ENCODE data around the gene ZNF77.
A peak's percentile ranks its signal among the peaks of the same experiment; 100 is the strongest.
"Not testable (repeated sequence)": the region's sequence is repeated elsewhere in the genome, so short reads cannot be mapped to it uniquely, and the experiment has no call there.

The ZNF77 gene

DNA sequence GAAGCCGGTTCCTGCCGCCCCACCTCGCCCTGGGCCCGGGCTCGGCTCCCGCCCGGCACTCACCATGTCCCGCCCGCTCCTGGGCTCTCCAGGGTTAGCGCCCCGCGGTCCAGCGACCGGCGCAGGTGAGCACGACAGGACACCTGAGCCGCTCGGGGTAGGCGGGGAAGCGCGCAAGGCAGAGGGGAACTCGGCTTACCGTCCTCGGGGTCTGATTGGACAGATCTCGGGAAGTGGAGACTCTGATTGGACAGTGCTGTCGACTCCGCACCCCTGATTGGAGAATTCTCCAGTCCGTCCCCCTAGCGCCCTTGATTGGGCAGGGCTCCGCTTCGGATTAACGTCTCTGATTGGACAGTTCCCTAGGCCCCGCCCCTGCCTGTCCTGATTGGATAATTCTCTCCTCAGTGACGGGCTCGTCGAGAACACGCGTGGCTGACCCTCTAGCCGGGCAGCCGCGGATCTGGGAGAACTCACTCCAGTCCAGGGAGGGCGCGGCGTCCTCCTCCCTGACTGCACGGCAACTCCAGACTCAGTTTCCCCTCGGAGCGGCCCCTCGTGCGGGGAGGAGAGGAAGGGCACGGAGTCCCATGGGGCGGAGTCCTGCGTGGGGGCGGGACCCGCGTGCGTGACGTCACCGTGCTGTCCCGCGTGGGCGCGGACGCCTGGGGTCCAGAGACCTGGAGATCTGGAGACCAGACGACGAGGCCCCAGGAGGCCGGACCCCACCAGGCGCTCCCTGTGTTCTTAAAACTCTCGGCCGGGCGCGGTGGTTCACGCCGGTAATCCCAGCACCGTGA lies at the start of gene ZNF77:
ZNF77 (minus strand) TSS at position 197 of the 800 bp plus-strand sequence; CDS start at position 66, 131 bp downstream.
- peak; percentile 82 to 99 (median 96) for DNase-seq

DNA sequence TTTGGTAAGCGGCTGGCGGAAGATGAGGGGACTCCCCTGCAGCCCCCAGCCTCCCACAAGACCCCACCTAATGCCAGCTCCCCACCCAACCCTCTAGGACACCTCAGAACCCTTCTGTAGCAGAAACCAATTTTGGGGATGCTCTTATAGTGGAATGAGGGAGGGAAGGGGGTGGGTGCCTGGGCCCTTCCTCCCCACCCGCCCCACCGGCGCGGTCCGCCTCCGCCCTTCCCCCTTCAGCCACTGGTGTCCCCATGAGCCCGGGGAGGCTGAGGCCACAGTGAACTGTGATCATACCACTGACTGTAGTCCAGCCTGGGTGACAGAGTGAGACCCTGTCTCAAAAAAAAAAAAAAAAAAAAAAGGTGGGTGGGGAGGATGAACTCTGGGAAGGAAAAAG lies 48.8 kb upstream of the ZNF77 start:
- DNase-seq, result no peak

DNA sequence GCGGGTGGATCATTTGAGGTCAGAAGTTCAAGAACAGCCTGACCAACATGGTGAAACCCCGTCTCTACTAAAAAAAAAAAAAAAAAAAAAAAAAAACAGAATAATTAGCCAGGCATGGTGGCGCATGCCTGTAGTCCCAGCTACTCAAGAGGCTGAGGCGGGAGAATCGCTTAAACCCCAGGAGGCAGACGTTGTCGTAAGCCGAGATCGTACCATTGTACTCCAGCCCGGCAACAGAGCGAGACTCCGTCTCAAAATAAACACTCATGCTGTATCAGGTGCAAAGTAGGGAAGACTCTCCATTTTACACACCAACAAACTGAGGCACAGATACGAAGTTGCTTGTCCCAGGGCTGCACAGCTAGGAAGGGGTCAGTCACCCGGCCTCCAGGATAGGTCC lies 48.2 kb upstream of the ZNF77 start:
- no peak for DNase-seq

DNA sequence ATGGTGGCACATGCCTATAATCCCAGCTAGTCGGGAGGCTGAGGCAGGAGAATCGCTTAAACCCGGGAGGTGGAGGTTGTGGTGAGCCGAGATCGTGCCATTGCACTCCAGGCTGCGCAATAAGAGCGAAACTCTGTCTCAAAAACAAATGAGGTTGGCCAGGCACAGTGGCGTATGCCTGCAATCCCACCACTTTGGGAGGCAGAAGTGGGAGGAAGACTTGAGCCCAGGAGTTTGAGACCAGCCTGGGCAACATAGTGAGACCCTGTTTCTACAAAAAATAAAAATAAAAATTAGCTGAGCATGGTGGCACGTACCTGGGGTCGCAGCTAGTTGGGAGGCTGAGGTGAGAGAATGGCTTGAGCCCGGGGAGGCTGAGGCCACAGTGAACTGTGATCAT lies 47.6 kb upstream of the ZNF77 start:
- DNase-seq, result not testable (repeated sequence)

DNA sequence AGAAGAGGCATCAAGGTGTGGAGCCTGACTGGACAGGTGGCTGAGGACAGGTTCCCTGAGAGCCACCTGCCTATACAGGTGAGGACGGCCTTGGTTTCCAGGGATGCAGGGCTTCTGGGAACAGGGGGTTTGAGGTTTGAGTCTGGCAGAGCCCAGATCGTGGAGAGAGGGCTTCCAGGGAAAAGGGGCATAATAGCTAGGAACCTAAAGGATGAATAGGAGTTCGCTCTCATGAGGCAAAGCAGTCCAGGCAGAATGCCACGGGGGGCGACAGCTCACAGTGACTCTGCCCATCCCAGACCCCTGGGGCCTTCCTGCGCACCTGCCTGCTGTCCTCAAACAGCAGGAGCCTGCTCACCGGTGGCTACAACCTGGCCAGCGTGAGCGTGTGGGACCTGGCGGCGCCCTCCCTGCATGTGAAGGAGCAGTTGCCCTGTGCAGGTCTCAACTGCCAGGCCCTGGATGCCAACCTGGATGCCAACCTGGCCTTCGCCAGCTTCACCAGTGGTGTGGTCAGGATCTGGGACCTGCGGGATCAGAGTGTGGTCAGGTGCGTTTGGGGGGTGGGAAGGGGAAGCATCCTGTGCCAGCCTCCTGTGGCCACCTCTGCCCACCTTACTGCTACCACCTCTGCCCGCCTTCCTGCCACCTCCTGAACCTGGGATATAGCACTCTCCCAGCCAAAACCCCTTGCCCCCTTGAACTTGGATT lies 44.6 kb upstream of the ZNF77 start:
- no peak for DNase-seq

DNA sequence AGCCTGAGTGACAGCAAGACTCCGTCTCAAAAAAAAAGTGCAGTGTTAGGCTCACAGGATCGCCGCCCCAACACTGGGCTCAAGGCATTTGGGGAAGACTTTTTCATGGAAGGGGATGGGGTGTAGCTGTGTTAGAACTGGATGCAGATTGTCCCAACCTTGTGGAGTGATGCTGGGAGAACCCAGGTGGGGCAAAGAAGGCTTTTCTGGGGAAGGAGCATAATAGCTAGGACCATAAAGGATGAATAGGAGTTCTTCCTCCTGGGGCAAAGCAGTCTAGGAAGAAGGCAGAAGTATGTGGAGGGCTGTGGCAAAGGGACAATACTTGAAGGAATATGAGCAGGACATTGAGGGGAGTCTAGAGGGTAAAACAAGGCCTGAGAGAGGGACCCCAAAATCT lies 43.8 kb upstream of the ZNF77 start:
- DNase-seq, result no peak

DNA sequence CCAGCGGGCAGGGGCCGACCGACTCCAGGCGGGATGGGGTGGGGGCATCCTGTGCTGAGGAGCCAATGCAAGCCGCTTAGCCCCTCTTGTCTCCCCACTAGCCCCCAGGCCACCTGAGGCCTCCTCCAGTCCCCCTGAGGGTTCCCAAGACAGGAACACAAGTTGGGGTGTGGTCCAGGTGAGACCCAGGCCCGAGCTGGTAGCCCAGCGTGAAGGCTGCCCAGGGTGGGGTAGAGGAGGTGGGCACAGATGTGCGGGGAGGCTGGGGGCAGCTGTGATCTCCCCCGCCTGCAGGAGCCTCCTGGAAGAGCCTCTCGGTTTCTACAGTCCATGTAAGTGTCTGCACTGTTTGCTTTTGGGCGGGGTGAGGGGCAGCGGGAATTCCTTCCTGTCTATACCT lies 43.0 kb upstream of the ZNF77 start:
- no peak for DNase-seq

DNA sequence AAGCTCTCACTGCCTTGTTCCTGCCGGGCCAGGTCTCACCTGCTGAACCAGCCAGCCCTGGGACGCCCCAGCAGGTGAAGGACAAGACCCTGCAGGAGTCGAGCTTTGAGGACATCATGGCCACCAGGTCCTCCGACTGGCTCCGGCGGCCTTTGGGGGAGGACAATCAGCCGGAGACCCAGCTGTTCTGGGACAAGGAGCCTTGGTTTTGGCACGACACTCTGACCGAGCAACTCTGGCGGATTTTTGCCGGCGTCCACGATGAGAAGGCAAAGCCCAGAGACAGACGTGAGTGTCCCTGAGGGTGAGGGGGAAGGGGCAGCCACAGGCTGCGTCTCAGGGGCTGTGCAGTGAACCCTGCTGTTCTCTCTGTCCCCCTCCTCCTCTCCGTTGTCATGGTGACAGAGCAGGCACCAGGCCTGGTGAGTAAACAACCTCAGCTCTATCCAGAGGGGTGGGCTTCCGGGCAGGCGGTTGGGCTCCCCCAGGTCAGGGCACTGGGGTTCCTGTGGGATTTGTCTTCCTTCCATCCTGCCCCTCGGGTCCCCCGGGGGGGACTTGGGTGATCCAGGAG lies 42.3 kb upstream of the ZNF77 start:
- peak in 2 of 56 donors; percentile 3 to 29 for DNase-seq

DNA sequence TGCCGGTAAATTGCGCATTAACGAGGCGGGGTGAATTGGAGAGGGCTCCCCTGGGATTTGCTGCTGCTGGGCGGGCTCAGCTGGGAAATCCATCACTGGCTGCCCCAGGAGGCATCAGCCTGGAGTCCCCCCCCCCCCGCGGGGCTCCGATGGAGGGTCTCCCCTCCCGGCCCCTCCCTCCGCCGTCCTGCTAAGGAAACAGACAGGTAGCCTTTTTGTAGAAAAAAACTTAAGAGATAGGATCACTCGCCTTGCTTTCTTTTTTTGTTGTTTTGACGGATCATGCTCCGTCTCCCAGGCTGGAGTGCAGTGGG lies 39.4 kb upstream of the ZNF77 start:
- DNase-seq, result peak in 1 of 56 donors; percentile 50

DNA sequence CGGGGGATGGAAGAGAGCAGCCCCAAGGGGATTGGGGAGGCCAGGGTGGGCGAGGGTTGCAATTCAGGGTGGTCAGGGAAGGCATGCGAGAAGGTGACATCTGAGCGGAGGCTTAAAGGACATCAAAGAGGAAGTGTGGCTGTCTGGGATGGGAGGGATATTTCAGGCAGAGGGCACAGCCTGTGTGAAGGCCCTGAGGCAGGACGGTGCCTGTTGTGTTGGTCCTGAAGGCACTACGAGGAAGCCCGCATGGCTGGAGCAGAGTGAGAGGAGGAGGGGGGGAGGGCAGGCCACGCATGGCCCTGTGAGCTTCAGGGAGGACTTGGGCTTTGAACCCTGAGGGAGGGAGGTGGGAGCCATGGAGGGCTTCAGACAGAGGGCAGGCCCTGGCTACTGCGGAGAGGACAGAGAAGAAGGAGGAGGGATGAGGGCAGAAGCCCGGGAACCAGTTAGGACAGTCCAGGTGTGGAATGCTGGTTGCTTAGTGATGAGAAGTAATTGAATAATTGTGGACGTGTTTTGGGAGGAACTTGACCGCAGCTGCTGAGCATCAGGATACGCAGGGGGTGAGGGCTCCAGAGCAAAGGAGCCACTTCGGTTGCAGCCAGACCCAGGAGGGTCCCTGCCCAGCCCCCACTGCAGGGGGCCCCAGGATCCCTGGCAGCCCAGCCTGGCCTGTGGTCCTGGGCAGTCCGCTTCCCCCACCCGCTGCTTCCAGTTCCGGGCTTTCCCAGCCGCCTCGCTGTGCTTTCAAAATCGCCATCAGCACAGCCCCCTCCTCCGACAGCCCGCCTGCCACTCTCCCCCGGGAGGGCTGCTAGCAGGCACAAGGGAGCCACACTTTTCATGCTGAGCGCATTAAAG lies 38.8 kb upstream of the ZNF77 start:
- DNase-seq, result peak in 44 of 56 donors; percentile 5 to 66 (median 32)

DNA sequence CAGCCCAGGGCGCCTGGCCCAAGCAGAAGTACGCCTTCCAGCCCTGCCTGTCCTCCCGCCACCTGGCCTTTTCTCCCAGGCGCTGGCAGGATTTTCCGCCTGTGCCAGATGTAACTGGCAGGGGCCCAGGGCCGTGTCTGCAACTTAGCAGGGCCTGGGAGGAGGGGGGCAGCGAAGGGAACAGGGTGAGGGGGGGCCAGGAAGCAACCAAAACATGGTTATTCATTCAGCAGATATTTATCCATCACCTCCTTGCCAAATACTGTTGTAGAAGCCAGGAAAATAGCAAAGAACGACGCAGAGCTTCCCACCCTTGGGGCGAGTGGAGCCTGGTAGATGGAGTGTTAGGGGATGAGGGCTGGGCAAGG lies 38.2 kb upstream of the ZNF77 start:
- DNase-seq, result peak in 49 of 56 donors; percentile 3 to 74 (median 43)

DNA sequence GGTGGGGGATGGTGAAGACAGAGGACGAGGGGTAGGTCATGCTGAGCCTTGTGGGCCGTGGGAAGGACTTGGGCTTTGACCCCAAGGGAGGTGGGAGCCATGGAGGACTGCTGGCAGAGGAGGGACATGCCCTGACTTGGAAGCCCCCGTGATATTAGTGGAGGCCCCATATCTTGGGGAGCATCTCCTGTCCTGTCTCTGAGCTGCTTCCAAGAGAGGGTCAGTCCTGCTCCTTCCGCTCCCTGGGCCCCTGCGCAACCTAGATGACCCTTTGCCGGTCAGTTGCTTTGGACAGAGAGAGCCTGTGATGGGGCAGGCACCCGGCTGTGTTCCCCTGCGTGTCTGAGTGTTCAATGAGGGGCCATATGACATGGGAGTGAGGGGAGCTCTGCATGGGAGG lies 37.8 kb upstream of the ZNF77 start:
- no peak for DNase-seq

DNA sequence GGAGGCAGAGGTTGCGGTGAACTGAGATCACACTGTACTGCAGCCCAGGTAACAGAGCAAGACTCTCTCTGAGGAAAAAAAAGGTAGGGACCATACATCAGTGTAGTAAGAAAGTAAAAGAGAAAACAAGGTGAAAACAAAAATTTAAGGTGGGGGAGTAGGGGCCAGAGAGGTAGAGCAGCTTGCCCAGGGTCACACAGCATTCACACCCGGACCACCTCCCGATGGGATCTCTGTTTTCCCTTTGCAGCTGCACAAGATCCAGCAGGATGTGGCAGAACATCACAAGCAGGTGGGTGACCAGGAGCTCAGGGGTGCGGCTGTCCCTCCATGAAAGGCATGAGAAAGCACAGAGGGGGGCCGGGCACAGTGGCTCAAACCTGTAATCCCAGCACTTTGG lies 37.1 kb upstream of the ZNF77 start:
- no peak for DNase-seq

DNA sequence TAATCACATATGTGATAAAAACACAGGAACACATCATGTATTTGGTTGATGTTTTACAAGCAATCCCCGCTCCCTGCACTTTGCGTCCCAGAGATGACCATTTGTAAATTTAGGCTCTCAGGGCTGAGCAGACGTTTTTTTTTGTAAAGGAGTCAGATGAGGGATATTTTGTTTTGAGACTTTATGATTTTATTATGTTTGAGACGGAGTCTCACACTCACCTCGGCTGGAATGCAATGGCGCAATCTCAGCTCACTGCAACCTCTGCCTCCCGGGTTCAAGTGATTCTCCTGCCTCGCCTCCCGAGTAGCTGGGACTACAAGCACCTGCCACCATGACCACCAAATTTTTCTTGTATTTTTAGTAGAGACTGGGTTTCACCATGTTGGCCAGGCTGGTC lies 34.0 kb upstream of the ZNF77 start:
- no peak for DNase-seq

DNA sequence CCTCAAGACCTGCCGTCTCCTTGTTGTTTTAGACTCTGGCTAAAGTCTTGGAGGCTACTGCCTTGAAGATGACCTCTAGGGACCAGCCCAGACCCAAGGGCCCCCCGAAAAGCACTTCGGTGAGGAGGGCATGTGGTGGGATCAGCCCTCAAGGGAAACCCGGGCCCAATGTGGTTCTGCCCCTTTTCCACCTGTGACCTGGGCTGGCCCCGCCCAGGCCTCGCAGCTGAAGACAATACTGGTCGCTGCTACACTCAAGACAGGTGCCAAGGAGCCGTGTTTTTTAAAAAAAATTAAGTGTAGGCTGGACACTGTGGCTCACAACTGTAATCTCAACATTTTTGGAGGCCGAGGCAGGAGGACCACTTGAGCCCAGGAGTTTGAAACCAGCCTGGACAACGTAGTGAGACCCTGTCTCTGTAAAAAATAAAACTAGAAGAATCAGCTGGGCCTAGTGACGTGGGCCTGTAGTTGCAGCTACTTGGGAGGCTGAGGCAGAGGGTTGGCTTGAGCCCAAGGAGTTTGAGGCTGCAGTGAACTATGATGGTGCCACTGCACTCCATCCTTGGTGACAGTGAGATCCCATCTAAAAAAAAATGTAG lies 33.5 kb upstream of the ZNF77 start:
- no peak for DNase-seq

DNA sequence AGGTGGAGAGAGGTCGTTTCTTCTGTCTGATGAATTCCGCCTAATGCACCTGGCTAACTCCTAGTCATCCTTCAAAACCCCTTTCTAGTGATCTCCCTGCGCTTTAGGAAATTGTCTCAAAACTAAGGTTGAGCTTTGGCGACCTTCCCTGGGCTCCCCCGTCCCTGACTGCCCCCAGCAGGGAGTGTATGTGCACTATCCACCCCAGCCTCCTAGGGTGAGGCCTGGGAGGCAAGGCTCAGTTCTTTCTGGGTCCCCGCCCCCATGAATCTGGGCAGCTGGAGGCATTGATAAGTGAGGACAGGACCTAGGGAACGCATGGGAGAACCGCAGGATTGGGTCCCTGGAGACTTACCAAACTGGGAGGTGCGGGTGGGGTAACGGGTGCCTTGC lies 33.0 kb upstream of the ZNF77 start:
- DNase-seq, result no peak

DNA sequence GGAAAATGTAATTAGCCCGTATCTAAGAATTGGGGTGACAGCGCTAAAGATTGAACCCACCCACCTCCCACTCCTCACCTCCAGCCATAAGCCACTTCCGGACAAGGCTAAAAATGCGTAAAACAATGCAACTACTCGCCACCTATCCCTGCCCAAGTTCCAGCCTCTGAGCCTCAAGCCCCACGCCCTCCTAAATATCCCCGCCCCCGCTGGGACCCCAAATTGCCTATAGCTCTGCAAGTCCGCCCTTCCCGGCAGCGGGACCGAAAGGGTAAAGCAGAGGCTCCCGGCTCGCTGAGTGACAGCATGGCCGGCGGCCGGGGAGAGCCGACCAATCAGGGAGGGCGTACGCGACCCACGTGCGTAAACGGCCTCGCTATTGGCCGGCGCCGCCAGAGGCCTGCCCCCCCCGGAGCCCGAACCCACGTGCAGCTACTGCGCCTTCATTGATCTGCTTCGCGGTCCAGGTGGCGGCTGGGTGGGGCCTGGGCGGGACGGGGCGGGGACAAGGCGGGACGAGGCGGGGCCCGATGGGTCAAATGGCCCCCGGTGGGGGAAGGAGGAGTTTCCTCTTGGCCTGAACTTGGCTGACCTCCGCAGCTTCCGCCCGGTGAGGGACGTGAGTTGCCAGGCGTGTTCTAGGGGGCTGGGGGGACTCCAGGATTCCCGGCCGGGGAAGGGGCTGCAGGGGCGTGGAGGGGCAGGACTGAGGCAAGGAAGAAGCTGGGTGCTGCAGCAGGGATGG lies 32.4 kb upstream of the ZNF77 start, which contains the start of gene TLE6:
TLE6 (plus strand) TSS at position 564 of the 745 bp plus-strand sequence. CDS start 670 bp downstream, outside the sequence.
- peak in 55 of 56 donors; percentile 39 to 97 (median 87) for DNase-seq

DNA sequence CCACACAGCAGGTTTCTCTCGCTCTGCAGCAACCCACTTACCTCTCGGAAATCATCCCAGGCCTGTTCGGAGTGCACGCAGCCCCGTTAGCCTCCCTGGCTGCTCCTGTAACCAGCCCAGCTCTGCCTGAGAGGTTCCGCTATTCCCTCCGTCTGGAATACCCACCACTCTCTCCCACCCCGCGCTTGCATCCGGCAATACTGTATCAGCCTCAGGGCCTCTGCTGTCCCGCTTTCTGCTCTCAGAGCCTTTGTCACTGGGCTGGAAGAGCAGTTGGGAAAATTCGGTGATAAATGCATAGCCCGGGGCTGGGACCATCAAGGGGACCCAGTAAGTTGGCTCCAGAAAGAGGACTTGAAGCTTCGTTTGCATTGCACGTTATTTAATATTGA lies 31.8 kb upstream of the ZNF77 start:
- no peak for DNase-seq

DNA sequence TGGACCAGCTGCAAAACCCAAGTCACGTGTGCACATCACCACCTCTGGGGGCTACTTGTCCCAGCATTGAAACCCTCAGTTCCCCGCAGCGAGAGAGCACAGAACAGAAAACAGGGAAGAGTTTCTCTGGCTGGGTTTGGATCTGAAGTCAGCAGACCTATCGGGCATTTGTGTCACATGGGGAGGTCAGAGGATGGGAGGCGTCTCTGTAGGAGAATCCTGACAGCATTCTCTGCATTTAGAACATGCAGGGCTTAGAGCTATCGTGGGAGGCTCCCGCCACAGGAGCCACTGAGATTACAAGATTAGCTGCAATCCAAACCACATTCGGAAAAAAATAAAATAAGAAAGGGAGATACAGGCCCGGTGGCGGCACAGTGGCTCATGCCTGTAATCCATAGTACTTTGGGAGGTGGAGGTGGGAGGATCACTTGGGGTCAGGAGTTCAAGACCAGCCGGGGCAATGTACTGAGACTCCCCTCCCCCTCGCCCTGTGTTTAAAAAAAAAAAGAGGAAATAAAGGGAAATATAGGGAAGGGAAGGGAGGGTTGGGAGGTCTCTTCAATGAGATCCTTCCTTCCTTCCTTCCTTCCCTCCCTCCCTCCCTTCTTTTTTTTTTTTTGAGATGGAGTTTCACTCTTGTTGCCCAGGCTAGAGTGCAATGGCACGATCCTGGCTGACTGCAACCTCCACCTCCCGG lies 29.7 kb upstream of the ZNF77 start:
- peak in 5 of 56 donors; percentile 1 to 19 (median 10) for DNase-seq

DNA sequence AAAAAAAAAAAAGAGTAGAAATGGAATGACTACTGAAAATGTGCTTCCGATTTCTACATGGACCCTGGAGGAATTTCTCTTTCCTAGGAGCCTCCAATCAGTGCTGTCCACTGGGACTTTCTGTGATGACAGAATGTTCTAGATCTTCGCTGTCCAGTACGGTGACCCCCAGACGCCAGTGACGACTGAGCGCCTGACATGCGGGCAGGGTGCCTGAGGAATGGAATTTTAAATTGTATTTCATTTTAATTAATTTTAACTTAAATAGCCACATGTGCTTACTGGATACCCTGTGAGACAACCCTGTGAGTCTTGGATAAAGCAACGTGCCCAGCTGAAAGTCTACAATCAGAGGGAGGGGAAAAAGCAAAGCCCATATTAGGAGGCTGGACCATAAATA lies 28.5 kb upstream of the ZNF77 start:
- DNase-seq, result no peak
